CD1c-positive myeloid dendritic cell (primary cell): ENCODE measurements around the gene MRGPRD.

Experiments
- DNase-seq: peaks from one replicate; pipeline ENCODE4 v3.0.0-alpha.2; 2016; ENCODE audit errors: extremely low spot score

Gene MRGPRD, protein sequence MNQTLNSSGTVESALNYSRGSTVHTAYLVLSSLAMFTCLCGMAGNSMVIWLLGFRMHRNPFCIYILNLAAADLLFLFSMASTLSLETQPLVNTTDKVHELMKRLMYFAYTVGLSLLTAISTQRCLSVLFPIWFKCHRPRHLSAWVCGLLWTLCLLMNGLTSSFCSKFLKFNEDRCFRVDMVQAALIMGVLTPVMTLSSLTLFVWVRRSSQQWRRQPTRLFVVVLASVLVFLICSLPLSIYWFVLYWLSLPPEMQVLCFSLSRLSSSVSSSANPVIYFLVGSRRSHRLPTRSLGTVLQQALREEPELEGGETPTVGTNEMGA

GRCh38 chr11:68980776-68981065 is at the start of gene MRGPRD:
MRGPRD (minus strand) TSS chr11:68980986; CDS start chr11:68980986, 0 bp downstream.
- DNase-seq: no peak

- no peak for DNase-seq
These were observed 49.5 kb upstream of the MRGPRD start for GRCh38 chr11:69030301-69030700.

DNA sequence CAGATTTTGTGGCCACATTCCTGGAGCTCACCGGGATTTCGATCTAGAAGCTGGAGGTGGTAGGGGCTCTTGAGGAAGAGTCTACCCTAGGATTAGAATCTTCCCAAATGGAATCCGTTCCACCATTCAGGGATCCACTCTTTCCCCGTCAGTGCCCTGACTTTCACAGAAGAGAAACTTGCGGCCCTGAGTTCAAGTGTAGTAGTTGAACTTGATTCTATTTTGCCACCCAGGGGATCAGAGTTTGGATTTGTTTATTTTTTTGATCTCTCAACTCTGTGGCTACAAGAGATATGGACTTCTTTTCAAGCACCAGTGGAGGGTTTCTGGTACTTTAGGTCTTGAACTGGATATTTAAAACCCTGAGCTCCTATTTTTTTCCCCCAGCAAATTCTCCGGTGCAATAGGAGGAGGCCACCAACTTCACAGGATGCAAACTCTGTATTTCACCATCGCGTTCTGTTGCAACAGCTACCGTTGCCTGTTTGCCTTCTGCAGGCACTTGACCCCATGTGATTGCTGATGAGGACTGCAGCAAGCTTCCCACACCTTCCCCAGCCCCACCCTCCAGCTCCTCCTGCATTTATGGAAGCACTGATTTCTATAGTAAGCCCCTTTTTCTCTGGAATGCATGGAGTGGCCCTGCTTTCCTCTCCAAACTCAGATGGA is 47.1 kb upstream of the MRGPRD start:
- DNase-seq: peak; percentile 73

DNA sequence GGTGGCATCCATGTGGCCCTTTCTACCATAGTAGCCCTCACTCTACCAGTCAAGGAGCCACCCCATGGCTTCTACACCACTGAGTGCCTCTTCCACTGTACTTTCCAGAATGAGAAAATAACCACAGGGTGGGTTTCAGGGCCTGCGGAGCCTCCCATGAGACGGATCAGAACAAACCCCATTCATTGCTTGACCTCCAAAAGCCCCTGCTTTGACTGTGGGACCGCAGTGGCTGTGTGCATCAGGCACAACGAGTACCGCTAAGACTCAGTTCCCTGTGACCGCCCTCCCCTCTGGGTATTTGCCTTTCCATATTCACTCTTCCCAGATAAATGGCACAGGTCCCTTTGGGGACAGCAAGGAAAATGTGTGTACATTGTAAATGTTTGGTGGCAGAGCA is 43.7 kb upstream of the MRGPRD start:
- no peak for DNase-seq

GRCh38 chr11:69022260-69022659 is 41.5 kb upstream of the MRGPRD start:
- DNase-seq: no peak

GRCh38 chr11:69018924-69019323 is 38.1 kb upstream of the MRGPRD start:
- DNase-seq: no peak

DNA sequence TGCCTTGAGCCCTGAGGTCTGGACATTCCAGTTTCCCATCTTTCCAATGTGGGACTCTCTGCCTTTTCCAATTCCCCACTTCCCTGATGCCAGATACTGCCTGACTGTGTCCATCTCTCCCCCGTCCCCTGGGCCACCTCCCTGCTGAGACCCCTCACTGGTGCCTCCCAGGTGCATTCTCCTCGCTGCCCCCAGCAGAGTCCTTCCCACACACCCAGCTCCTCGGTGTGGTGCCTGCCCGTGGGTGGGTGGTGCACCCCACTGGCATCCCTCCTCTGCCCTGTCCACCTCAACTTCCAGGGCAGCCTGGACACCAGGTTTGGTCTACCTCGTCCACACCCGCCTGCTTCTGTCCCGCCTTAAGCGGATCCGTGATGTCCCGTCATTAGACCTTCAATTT is 37.2 kb upstream of the MRGPRD start:
- no peak for DNase-seq

- DNase-seq: no peak
These were observed 34.2 kb upstream of the MRGPRD start for GRCh38 chr11:69014898-69015549.

DNA sequence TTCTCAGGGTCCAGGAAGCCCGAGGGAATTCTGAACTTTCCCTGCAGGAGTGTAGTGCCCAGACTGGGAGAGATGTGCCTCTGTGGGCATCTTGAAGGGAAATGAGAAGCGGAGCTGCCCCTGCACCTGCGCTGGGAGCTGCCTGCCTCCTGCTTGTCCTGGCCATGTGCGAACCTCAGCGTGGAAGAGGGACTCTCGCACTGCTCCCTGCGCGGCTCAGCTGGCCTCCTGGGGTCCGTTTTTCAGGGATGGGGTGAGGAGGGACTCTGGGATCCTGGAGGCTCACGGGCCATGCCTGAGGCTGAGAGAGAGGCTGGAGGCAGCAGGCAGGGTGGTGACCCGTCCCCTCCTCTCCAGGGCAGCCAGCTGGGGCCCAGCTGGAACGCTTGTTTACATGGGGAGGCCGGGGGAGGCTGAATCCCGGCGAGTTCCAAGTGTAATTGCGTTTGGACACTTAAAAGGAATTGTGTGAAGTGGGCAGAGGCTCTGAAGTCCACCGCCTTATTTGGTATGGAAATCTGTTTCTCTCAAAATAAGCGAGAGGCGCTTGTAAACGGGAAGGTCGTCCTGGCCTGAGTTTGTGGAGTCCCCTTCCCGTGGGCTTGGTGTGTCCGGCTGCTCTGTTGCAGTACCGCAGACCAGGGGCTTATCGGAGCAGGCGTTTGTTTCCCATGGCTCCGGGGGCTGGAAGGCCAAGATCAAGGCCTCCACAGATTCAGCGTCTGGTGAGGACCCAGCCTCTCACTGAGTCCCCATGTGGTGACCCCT is 33.5 kb upstream of the MRGPRD start:
- no peak for DNase-seq

DNA sequence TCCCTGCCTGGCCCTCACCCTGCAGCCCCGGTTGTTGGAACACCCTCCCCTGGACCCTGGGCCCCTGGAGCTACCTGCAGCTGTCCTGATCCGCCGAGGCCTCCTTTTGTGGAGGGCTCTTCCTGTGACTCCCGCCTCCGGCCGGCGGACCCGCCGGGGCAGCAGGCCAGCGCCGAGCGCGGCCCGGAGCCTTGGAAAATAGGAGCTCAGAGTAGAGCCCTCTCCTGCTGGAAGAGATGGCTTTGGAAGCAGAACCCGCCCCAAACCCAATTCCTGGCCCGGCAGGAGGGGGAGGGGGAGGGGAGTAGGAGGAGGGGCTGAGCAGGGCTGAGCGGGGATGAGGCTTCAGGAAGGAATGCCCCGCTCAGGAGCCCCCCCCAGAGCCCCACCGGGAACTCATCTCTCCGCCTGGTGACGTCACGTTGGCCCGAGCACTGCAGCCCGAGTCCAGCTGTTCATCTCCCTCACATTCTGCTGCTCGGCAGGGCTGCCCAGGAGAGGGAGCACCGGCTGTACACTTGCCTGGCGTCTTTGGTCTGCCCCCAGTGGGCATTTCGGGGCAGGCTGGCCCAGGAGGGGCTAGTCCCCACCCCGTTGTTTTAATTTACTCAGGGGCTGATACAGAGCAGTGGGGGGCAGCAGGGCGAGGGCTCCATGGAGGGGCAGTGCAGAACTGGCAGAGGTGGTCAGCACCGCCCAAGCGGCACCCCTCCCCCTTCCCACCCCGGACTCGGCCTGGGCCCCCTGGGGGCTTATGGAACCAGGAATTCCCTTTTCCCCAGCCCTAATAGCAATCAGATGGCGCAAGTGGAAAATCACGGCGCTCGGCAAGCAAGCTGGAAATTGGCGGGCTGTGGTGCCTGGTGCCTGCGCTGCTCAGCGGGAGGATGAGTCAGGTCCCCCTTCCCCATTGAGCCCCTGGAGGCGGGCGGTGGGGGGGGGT is 32.5 kb upstream of the MRGPRD start, which contains the start of gene MRGPRF:
Gene MRGPRF (minus strand): TSS at position 238 of the 943 bp plus-strand sequence. CDS start 3,345 bp downstream, outside the sequence.
- peak; percentile 5 for DNase-seq

GRCh38 chr11:69012092-69013008 is 31.6 kb upstream of the MRGPRD start:
- no peak for DNase-seq

DNA sequence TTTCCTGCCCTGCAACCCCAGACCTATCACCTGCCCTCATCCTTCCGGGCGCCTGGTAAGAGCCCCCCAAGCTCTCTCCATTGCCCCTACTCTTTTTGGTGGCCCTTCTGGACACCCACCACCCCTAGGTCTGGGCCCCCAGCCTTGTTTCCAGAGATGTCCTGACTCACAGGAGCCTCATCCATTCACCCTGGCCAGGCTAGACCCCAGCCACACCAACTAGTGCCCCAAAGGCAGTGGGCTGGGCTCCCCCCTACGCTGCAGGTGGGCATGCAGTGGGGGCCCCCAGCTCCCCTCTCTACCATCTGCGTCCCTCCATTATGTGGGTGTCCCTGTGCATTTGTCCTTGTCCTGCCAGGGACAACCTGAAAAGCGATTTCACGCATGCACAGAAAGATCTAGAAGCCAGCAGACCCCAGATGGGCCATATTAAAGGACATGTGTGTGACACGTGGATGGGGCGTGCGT is 30.9 kb upstream of the MRGPRD start:
- DNase-seq: no peak

- DNase-seq: peak; percentile 60
These were observed 30.3 kb upstream of the MRGPRD start for GRCh38 chr11:69010964-69011623.

DNA sequence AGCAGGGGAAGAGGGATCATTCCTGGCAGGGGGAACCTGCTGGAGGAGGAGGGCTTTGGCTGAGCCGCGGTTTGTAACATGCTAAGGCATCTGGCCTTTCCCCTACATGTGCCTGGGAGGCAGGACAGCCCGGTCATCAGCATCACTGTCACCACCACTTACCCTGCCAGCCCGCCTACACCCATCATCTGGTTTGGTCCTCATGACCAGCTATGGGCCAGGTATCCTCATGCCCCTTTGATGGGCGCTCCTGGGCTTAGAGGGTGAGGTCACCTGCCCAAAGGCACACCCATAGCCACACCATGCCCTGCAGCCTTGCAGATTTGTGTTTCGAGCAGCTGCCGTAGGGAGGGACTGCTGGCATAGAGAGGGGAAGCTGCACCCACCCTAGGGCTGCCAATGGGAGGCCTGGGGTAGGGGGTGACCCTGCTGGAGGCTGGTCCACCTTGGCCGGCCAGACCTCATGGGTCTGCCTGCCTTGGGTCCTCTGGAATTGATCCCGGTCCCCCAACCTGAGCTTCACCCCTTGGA is 29.6 kb upstream of the MRGPRD start:
- peak; percentile 13 for DNase-seq

DNA sequence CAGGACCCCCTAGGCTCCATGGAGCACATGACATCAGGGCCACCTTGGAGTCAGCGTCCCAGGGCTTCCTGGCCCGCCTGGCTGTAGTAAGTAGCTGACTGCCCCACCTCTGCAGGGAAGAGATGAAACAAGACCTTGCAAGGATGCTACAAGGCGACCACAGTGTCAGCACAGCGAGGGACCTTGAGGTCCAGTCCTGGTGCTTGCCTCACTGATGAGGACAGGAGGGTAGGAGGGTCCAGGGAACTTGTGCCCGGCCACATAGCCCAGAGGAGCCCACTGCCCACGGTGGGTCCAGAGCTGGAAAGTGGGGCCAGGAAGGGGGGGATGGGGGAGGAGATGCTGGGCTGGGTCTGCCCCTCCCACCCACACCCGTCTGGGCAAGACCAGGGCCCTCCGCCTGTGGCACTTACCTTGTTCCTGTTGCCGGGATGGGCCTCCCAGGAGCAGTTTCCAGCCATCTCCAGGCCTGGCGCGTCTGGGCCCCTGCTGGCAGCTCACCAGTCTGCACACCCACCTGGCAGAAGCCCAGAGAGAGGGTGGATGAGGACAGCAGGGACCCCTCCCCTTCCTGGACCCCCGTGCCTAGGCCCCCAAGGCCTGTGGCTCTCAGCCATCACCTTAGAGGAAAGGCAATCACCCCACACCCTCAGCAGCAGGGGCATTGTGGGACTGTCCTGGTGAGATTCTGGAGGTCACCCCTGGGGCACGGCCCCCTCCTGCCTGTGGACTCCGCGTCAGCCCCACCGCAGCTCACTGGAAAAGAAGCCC is 28.8 kb upstream of the MRGPRD start:
- DNase-seq: no peak

DNA sequence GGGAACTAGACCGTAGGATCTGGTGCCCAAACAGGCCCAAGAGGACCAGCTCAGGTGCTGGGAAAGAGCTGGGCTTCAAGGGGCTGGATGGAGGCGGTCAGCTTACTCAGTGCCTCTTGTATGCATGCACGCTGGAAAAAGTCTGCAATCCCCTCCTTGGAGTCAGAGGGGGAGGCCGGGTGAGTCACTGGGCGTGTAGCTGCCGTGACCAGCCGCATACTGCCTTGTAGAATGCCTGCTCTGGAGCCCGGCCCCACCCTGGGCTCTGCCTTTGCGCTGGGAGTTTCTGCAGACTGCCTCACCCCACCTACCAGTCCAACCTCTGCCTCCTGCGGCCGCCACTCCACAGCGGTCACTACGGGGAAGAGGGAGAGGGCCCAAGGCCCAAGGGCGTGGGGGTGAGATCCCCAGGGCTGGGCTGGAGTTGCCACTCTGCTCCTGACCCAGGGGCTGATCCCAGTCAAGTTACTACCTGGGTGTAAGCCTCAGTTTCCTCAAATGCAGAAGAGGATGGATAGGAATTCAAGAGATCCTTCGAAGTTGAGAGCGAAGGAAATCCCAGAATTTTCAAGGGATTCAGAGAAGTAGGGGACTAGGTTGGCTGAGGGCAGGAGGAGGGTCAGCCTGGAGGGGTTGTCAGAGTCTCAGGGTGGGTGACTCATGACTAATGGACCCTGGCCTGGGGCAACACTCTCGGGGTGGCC is 28.1 kb upstream of the MRGPRD start:
- DNase-seq: no peak

DNA sequence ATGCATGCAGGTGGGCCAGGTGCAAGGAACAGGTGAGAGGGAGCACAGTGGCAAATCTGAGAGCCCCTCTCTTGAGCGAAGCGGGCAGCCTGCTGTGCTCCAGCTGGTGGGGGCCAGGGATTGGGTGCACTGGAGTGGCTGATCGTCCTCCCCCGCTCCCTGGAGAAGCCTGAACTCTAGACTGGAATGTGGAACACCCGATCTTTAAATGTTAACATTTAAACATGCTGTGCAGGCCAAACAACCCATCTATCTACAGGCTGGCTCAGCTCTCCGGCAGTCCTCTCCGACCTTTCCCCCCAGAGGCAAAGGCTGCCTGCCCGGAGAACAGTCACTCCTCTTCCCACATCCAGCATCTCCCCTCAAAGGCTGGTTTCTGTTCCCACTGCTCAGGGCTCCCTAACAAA is 27.2 kb upstream of the MRGPRD start:
- DNase-seq: no peak

- DNase-seq: no peak
These were observed 26.0 kb upstream of the MRGPRD start for GRCh38 chr11:69006816-69007215.
